Endothelial cell of umbilical vein (primary cell): Measurements from ENCODE around the gene DCAF7. TPM values are rescaled to one million over a fixed set of nuclear protein-coding genes. Genes with fewer than 3 reads are reported as not detected.

Source experiments
- BruUV-seq: library from RNA; stranded (reverse); fragments of 400-500 nt; replicated peaks from 2 replicates; lab custom pipeline; 2021; lab: Mats Ljungman, UMichigan
- CTCF ChIA-PET: fragments of 300-600, 350-600 bp; sonication (Branson Sonifier 250); formaldehyde crosslinking; loops from one replicate; lab custom pipeline; 2021; ENCODE audit warnings: antibody characterized with exemption, inconsistent platforms; lab: Charles Lee
- POLR2A ChIA-PET: fragments of 300-600, 350-600 bp; sonication (Branson Sonifier 250); formaldehyde crosslinking; loops from one replicate; lab custom pipeline; 2021; ENCODE audit warnings: antibody characterized with exemption, inconsistent platforms; lab: Charles Lee
- DNase-seq: peaks from one replicate; pipeline ENCODE4 v3.0.0-alpha.2; 2011; ENCODE audit warnings: low read depth, low spot score
- FAIRE-seq: peaks from 2 replicates; lab custom pipeline; 2011; peaks lifted over from hg19 to GRCh38; lab: Jason Lieb, UNC
- H2AFZ ChIP-seq: 2 replicates; pipeline ENCODE4 v1.6.0; 2012; ENCODE audit warnings: low read depth, low read length, control low read depth, inconsistent platforms
- H3K27ac ChIP-seq: 2 replicates; pipeline ENCODE4 v1.5.1; 2011; ENCODE audit warnings: low read depth, mild to moderate bottlenecking, control low read depth, low read length, moderate library complexity; ENCODE audit not compliant: insufficient read depth
- H3K27me3 ChIP-seq, 2 experiments: 2 replicates each; pipeline versions ENCODE4 v1.6.0 to v1.6.1; 2011; ENCODE audit warnings: low read length in 2 of 2, mixed read lengths in 1 of 2; ENCODE audit not compliant: control insufficient read depth in 2 of 2, insufficient read depth in 2 of 2
- H3K36me3 ChIP-seq, 2 experiments: 2 replicates in 1 of 2; 3 replicates in 1 of 2; pipeline ENCODE4 v1.5.1; 2011; ENCODE audit warnings: low read length in 2 of 2, mild to moderate bottlenecking in 1 of 2, moderate library complexity in 1 of 2; ENCODE audit not compliant: control insufficient read depth in 2 of 2, insufficient read depth in 2 of 2; ENCODE audit errors: extremely low read depth in 1 of 2
- H3K4me1 ChIP-seq: 3 replicates; pipeline ENCODE4 v1.5.1; 2011; ENCODE audit warnings: mild to moderate bottlenecking, low read length; ENCODE audit not compliant: control insufficient read depth, insufficient read depth; ENCODE audit errors: extremely low read depth
- H3K4me2 ChIP-seq: 2 replicates; pipeline ENCODE4 v1.6.1; 2011; ENCODE audit warnings: low read length, control low read depth, mixed read lengths; ENCODE audit not compliant: insufficient read depth
- H3K4me3 ChIP-seq, 3 experiments: fragments of 200-600 bp in 1 of 3; sonication (generic), shearing (Covaris generic) in 1 of 3; replicated peaks in 1 of 3; 2 replicates each; pipeline ENCODE4 v1.5.1; 2011 to 2016; ENCODE audit warnings: control low read depth in 3 of 3, low read length in 3 of 3, mild to moderate bottlenecking in 2 of 3, inconsistent platforms in 1 of 3, low read depth in 1 of 3, moderate library complexity in 1 of 3; ENCODE audit not compliant: insufficient read depth in 1 of 3
- H3K79me2 ChIP-seq: 2 replicates; pipeline ENCODE4 v1.6.0; 2012; ENCODE audit warnings: low read length, inconsistent platforms; ENCODE audit not compliant: control insufficient read depth, insufficient read depth
- H3K9ac ChIP-seq: replicated peaks from 2 replicates; pipeline ENCODE3; 2011; ENCODE audit warnings: low read length, control low read depth; ENCODE audit not compliant: insufficient read depth; ENCODE audit errors: extremely low read depth
- H3K9me1 ChIP-seq: replicated peaks from 3 replicates; pipeline ENCODE4 v1.6.0; 2011; ENCODE audit warnings: mild to moderate bottlenecking, low read length; ENCODE audit not compliant: control insufficient read depth, insufficient read depth; ENCODE audit errors: extremely low read depth
- H3K9me3 ChIP-seq: replicated peaks from 2 replicates; pipeline ENCODE4 v1.5.1; 2012; ENCODE audit warnings: low read length, inconsistent platforms; ENCODE audit not compliant: control insufficient read depth, insufficient read depth
- H4K20me1 ChIP-seq: replicated peaks from 2 replicates; pipeline ENCODE3; 2011; ENCODE audit warnings: mild to moderate bottlenecking, low read length; ENCODE audit not compliant: control insufficient read depth, insufficient read depth; ENCODE audit errors: extremely low read depth
- CTCF ChIP-seq, 2 donors: IDR thresholded peaks; 1 replicate in 1 of 2; 2 replicates in 1 of 2; pipeline ENCODE4 v1.5.1; 2011; ENCODE audit warnings: low read length in 2 of 2, mild to moderate bottlenecking in 2 of 2, moderate library complexity in 2 of 2, control low read depth in 1 of 2, inconsistent platforms in 1 of 2, low read depth in 1 of 2; ENCODE audit not compliant: insufficient read depth in 1 of 2; ENCODE audit errors: extremely low read depth in 1 of 2
- EZH2 ChIP-seq: IDR thresholded peaks from 2 replicates; pipeline ENCODE4 v1.6.1; 2012; ENCODE audit warnings: borderline replicate concordance, low read depth, mild to moderate bottlenecking, moderate library complexity, low read length, inconsistent platforms; ENCODE audit not compliant: severe bottlenecking
- FOS ChIP-seq: IDR thresholded peaks from 2 replicates; pipeline ENCODE4 v1.6.1; 2011; ENCODE audit warnings: mild to moderate bottlenecking, low read length, moderate library complexity, borderline replicate concordance; ENCODE audit not compliant: insufficient read depth
- GATA2 ChIP-seq: IDR thresholded peaks from 2 replicates; pipeline ENCODE4 v1.7.0; 2011; ENCODE audit warnings: low read depth, mild to moderate bottlenecking, moderate library complexity, mixed read lengths, low read length; ENCODE audit not compliant: insufficient read length, insufficient read depth
- JUN ChIP-seq: IDR thresholded peaks from 2 replicates; pipeline ENCODE4 v1.6.1; 2011; ENCODE audit warnings: borderline replicate concordance, low read depth; ENCODE audit not compliant: insufficient read length, insufficient read depth
- MAX ChIP-seq: IDR thresholded peaks from 2 replicates; pipeline ENCODE4 v1.6.1; 2011; ENCODE audit not compliant: insufficient read depth, insufficient read length
- MYC ChIP-seq: IDR thresholded peaks from one replicate; pipeline ENCODE4 v1.6.1; 2011; ENCODE audit warnings: mild to moderate bottlenecking, low read depth, low read length
- POLR2A ChIP-seq: IDR thresholded peaks from 2 replicates; pipeline ENCODE4 v1.6.1; 2012; ENCODE audit warnings: low read depth, mild to moderate bottlenecking, control low read depth, low read length
- POLR2AphosphoS5 ChIP-seq: IDR thresholded peaks from 2 replicates; pipeline ENCODE4 v1.6.1; 2012; ENCODE audit warnings: low read depth, mild to moderate bottlenecking, control low read depth, low read length, moderate library complexity; ENCODE audit not compliant: insufficient read depth
- dilution Hi-C: fragments of 300-500 bp; cut with MboI; formaldehyde crosslinking; loops from one replicate; pipeline ENCODE4 v1.15.0; 2019; ENCODE audit warnings: low sequenced_read_pairs; ENCODE audit not compliant: extremely low pct_ligation_motif_present
- intact Hi-C: fragments of 100-400 bp; cut with micrococcal nuclease; formaldehyde crosslinking; loops from one replicate; pipeline ENCODE4 v1.10.0; 2022
- polyA plus RNA-seq, 4 experiments: library from polyadenylated mRNA; depleted of rRNA in 3 of 4; stranded (reverse) in 3 of 4; unstranded in 1 of 4; fragments of >200 nt; gene quantifications; 2 replicates each; pipeline versions ENCODE4 v1.2.1 to v1.2.3, GENCODE V29; 2011 to 2012; ENCODE audit warnings: missing spikeins in 1 of 4
- total RNA-seq: library from RNA; stranded (reverse); gene quantifications from 2 replicates; pipeline ENCODE4 v1.2.3, GENCODE V29; 2021

DCAF7 gene
- total and polyA plus RNA-seq, 2 donors (not counting 3 experiments of a cell fraction or from before 2014, with no cell fraction given): 82.8 to 100 TPM

- Histone ChIP-seq H3K4me1 (peaks cover 4% of the 10 kb centered on the region), H4K20me1 (no peaks in the 10 kb centered on the region), H3K9me1 (no peaks in the 10 kb centered on the region), H3K27me3 (peaks cover 5 to 8% of the 10 kb centered on the region in 2 experiments), H3K9me3 (no peaks in the 10 kb centered on the region), H3K79me2 (no peaks in the 10 kb centered on the region), H3K27ac (no peak overlapping the region), H3K4me2 (no peak overlapping the region), H3K4me3 (no peak overlapping the region), H2AFZ (no peak overlapping the region), H3K9ac (no peak overlapping the region), H3K36me3 (no peaks in the 10 kb centered on the region)
- TF ChIP-seq CTCF (IDR thresholded peaks at IDR 0.05; ENCODE audit: extremely low read depth in 1 of 2, insufficient read depth in 1 of 2, low read depth in 1 of 2, low read length in 2 of 2) (no peak), MYC (no peak), POLR2A (no peak), JUN (no peak), MAX (no peak), EZH2 (no peak), GATA2 (no peak), FOS (no peak), POLR2AphosphoS5 (no peak)
- ChIA-PET POLR2A (interaction anchor here (0.6 kb wide), 1 partner anchor 27 kb away, joined by 8 read pairs; no protein-coding TSS in a partner anchor), CTCF (interaction anchor here (1.3 to 1.5 kb wide), 2 partner anchors 11 to 94 kb away, joined by 3 to 5 read pairs; no protein-coding TSS in a partner anchor)
- no TSS peak for BruUV-seq
- DNase-seq: no peak
- dilution Hi-C loops (no loop called here), intact Hi-C loops (no loop called here)
- no peak for FAIRE-seq
Observed at GRCh38 chr17:63519116-63519881, 31.0 kb upstream of the DCAF7 start.
